ENCODE data around the gene PRMT1.

The PRMT1 gene

DNA sequence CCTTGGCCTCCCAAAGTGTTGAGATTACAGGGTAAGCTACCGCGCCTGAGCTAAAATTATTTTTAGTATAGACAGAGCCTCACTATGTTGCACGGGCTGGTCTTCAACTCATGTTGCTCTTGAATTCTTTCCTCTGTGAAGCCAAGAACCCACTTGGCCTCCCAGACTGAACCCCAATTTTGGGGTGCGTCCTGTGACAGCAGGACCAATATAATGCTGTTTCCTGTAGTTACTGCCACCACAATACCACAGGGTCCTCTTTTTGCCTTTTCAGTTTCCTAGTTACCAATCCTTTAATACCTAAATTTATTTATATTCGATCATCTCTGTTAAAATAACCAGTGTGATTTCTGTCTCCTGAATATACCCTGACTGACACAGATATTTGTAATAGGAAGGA lies 53.1 kb downstream of the PRMT1 start:
- no peak for DNase-seq
